ENCODE measurements around the gene ZNRF4. TPM values are rescaled to one million over a fixed set of nuclear protein-coding genes. Genes with fewer than 3 reads are reported as not detected.

The ZNRF4 gene
- total and polyA plus RNA-seq, 10 of the 15 experiments (the other 5 are each of a cell fraction or from before 2014, with no cell fraction given): not detected

- POLR2A ChIA-PET: no interaction called here
- no peak for TF ChIP-seq ZNF24 (IDR thresholded peaks at IDR 0.05)
- TF ChIP-seq, protein P1, sequence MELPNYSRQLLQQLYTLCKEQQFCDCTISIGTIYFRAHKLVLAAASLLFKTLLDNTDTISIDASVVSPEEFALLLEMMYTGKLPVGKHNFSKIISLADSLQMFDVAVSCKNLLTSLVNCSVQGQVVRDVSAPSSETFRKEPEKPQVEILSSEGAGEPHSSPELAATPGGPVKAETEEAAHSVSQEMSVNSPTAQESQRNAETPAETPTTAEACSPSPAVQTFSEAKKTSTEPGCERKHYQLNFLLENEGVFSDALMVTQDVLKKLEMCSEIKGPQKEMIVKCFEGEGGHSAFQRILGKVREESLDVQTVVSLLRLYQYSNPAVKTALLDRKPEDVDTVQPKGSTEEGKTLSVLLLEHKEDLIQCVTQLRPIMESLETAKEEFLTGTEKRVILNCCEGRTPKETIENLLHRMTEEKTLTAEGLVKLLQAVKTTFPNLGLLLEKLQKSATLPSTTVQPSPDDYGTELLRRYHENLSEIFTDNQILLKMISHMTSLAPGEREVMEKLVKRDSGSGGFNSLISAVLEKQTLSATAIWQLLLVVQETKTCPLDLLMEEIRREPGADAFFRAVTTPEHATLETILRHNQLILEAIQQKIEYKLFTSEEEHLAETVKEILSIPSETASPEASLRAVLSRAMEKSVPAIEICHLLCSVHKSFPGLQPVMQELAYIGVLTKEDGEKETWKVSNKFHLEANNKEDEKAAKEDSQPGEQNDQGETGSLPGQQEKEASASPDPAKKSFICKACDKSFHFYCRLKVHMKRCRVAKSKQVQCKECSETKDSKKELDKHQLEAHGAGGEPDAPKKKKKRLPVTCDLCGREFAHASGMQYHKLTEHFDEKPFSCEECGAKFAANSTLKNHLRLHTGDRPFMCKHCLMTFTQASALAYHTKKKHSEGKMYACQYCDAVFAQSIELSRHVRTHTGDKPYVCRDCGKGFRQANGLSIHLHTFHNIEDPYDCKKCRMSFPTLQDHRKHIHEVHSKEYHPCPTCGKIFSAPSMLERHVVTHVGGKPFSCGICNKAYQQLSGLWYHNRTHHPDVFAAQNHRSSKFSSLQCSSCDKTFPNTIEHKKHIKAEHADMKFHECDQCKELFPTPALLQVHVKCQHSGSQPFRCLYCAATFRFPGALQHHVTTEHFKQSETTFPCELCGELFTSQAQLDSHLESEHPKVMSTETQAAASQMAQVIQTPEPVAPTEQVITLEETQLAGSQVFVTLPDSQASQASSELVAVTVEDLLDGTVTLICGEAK (IDR thresholded peaks at IDR 0.05; ENCODE audit: borderline replicate concordance): no peak
- no peak for TF ChIP-seq TBL1XR1 (IDR thresholded peaks at IDR 0.05; ENCODE audit: low read depth, low read length)
- no peak for TF ChIP-seq HDGF (IDR thresholded peaks at IDR 0.05)
- TF ChIP-seq RFX5 (IDR thresholded peaks at IDR 0.05; ENCODE audit: low read depth, low read length): no peak
- no peak for TF ChIP-seq PBX3 (IDR thresholded peaks at IDR 0.05; ENCODE audit: insufficient replicate concordance, low read depth, low read length)
- TF ChIP-seq, protein P2, sequence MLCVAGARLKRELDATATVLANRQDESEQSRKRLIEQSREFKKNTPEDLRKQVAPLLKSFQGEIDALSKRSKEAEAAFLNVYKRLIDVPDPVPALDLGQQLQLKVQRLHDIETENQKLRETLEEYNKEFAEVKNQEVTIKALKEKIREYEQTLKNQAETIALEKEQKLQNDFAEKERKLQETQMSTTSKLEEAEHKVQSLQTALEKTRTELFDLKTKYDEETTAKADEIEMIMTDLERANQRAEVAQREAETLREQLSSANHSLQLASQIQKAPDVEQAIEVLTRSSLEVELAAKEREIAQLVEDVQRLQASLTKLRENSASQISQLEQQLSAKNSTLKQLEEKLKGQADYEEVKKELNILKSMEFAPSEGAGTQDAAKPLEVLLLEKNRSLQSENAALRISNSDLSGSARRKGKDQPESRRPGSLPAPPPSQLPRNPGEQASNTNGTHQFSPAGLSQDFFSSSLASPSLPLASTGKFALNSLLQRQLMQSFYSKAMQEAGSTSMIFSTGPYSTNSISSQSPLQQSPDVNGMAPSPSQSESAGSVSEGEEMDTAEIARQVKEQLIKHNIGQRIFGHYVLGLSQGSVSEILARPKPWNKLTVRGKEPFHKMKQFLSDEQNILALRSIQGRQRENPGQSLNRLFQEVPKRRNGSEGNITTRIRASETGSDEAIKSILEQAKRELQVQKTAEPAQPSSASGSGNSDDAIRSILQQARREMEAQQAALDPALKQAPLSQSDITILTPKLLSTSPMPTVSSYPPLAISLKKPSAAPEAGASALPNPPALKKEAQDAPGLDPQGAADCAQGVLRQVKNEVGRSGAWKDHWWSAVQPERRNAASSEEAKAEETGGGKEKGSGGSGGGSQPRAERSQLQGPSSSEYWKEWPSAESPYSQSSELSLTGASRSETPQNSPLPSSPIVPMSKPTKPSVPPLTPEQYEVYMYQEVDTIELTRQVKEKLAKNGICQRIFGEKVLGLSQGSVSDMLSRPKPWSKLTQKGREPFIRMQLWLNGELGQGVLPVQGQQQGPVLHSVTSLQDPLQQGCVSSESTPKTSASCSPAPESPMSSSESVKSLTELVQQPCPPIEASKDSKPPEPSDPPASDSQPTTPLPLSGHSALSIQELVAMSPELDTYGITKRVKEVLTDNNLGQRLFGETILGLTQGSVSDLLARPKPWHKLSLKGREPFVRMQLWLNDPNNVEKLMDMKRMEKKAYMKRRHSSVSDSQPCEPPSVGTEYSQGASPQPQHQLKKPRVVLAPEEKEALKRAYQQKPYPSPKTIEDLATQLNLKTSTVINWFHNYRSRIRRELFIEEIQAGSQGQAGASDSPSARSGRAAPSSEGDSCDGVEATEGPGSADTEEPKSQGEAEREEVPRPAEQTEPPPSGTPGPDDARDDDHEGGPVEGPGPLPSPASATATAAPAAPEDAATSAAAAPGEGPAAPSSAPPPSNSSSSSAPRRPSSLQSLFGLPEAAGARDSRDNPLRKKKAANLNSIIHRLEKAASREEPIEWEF (IDR thresholded peaks at IDR 0.05; ENCODE audit: insufficient replicate concordance, low read depth, low read length): no peak
- TF ChIP-seq NFYB (IDR thresholded peaks at IDR 0.05; ENCODE audit: insufficient read depth, low read depth, low read length): no peak
- TF ChIP-seq NBN (IDR thresholded peaks at IDR 0.05): no peak
- no peak for TF ChIP-seq JUND (IDR thresholded peaks at IDR 0.05; ENCODE audit: low read depth, low read length)
- TF ChIP-seq ASH2L (IDR thresholded peaks at IDR 0.05; ENCODE audit: borderline replicate concordance, low read depth): no peak
Measured at GRCh38 chr19:5417495-5418436, 37.5 kb upstream of the ZNRF4 start.

More at GRCh38 chr19:5417495-5418436, 37.5 kb upstream of the ZNRF4 start:
- Histone ChIP-seq H3K9me3 (replicated peaks; ENCODE audit: control insufficient read depth, insufficient read depth, low read length) (no peaks in the 10 kb centered on the region), H3K79me2 (ENCODE audit: control insufficient read depth, insufficient read depth, low read length) (no peaks in the 10 kb centered on the region), H3K27ac (ENCODE audit: control insufficient read depth, insufficient read depth) (no peak overlapping the region), H3K27me3 (replicated peaks in 1 of 2; ENCODE audit: control insufficient read depth in 2 of 2, insufficient read depth in 2 of 2, low read length in 1 of 2) (no peaks in the 10 kb centered on the region), H3K9ac (ENCODE audit: control insufficient read depth, insufficient read depth, low read length) (no peak overlapping the region), H2AFZ (ENCODE audit: control insufficient read depth, low read depth, low read length) (no peak overlapping the region), H3K36me3 (ENCODE audit: control insufficient read depth in 2 of 2, insufficient read depth in 2 of 2, low read length in 1 of 2) (no peaks in the 10 kb centered on the region), H3K4me2 (ENCODE audit: control insufficient read depth, insufficient read depth) (no peak overlapping the region), H4K20me1 (ENCODE audit: control insufficient read depth, insufficient read depth) (no peaks in the 10 kb centered on the region), H3K4me1 (ENCODE audit: control insufficient read depth, insufficient read depth, low read length) (no peaks in the 10 kb centered on the region), H3K4me3 (no peak overlapping the region)
- ATAC-seq: no peak
- no TSS peak for BruUV-seq (replicated peaks)
- ChIA-PET RAD21 (ENCODE audit: unreplicated experiment) (no interaction called here), CTCF (no interaction called here), SMC1A (ENCODE audit: uncharacterized antibody, unreplicated experiment) (no interaction called here)
- intact Hi-C loops (cut with micrococcal nuclease; ENCODE audit: unreplicated experiment): no loop called here
- 41% methylated on average over 27 of the region's 29 CpGs for WGBS (ENCODE audit: insufficient coverage, insufficient replicate concordance, low lambda C conversion rate, missing lambda C conversion rate)
- in situ Hi-C loops (cut with MboI): no loop called here
- DNase-seq (ENCODE audit: low read depth, low spot score): no peak
- FAIRE-seq: no peak

All from GM12878 (cell line).